Kidney (tissue), 14 donors: ENCODE data around the gene ZMYND19. TPM values are rescaled to one million over a fixed set of nuclear protein-coding genes. Genes with fewer than 3 reads are reported as not detected.

Source experiments
- DNase-seq, 5 donors: peaks; one replicate each; pipeline ENCODE4 v3.0.0-alpha.2; 2013 to 2020
- FAIRE-seq: peaks from 2 replicates; lab custom pipeline; 2012; peaks lifted over from hg19 to GRCh38; lab: Jason Lieb, UNC
- H3K27ac ChIP-seq, 2 donors: one replicate each; pipeline ENCODE4 v1.7.0; 2013; ENCODE audit warnings: low read depth in 2 of 2, low read length in 2 of 2, inconsistent platforms in 1 of 2
- H3K27me3 ChIP-seq: one replicate; pipeline ENCODE4 v1.7.1; 2013; ENCODE audit warnings: low read length, inconsistent platforms; ENCODE audit not compliant: control insufficient read depth, insufficient read depth
- H3K36me3 ChIP-seq, 3 donors: one replicate each; pipeline versions ENCODE4 v1.7.0 to v1.7.1; 2013; ENCODE audit warnings: low read length in 3 of 3, control low read depth in 1 of 3, inconsistent platforms in 1 of 3; ENCODE audit not compliant: insufficient read depth in 3 of 3, control insufficient read depth in 2 of 3
- H3K4me1 ChIP-seq, 3 donors: one replicate each; pipeline versions ENCODE4 v1.7.0 to v1.7.1; 2013; ENCODE audit warnings: low read length in 3 of 3, inconsistent platforms in 1 of 3, low read depth in 1 of 3; ENCODE audit not compliant: control insufficient read depth in 2 of 3, insufficient read depth in 2 of 3
- H3K4me3 ChIP-seq, 3 donors: one replicate each; pipeline versions ENCODE4 v1.7.0 to v1.8.1; 2013; ENCODE audit warnings: low read length in 3 of 3, control low read depth in 1 of 3, inconsistent platforms in 1 of 3
- H3K9ac ChIP-seq, 3 donors: one replicate each; pipeline versions ENCODE4 v1.7.0 to v1.7.1; 2013; ENCODE audit warnings: low read length in 3 of 3, control low read depth in 1 of 3, inconsistent platforms in 1 of 3
- H3K9me3 ChIP-seq, 3 donors: one replicate each; pipeline versions ENCODE4 v1.7.0 to v1.7.1; 2013; ENCODE audit warnings: low read length in 3 of 3, control low read depth in 1 of 3, inconsistent platforms in 1 of 3; ENCODE audit not compliant: control insufficient read depth in 2 of 3, insufficient read depth in 1 of 3
- intact Hi-C: fragments of 100-400 bp; cut with DNase I; formaldehyde crosslinking; loops from one replicate; pipeline ENCODE4 v1.11.1; 2022
- polyA plus RNA-seq: library from polyadenylated mRNA; stranded (reverse); fragments of 350-450 nt; fragmentation: Illumina TruSeq; extraction: RNeasy Lipid Tissue Mini Kit (QIAGEN cat#74804); gene quantifications from one replicate; pipeline ENCODE4 v1.2.3, GENCODE V29; 2014; ENCODE audit warnings: low read depth, low replicate concordance; ENCODE audit not compliant: insufficient read depth
- total RNA-seq: library from RNA; stranded (reverse); fragmentation: NEBNext Ultra II Directional; extraction: Animal tissue kit (Norgen Biotek cat#: 25700); gene quantifications from one replicate; pipeline ENCODE4 v1.2.1, GENCODE V29; 2021
- TF ChIP-seq, protein P1 (sequence below): IDR thresholded peaks from 3 replicates; pipeline ENCODE4 v1.5.1; 2012; ENCODE audit warnings: mild to moderate bottlenecking, moderate library complexity, borderline replicate concordance; ENCODE audit not compliant: insufficient read depth; ENCODE audit errors: extremely low read depth
- donor health status: control.
- donor health status: control.
- donor health status: control.
- donor health status: control.
- donor health status: control.
- donor health status: DM: yes; HTN: yes; CAD: no.
- donor health status: Normal renal cell carcinoma (clear cell type).

ZMYND19 gene
- total and polyA plus RNA-seq, 2 donors from 2014 or later, result 13.5 to 19.1 TPM

GRCh38 chr9:137586854-137587253 lies 3.5 kb downstream of the ZMYND19 start:
- Histone ChIP-seq H3K9me3 (no peaks in the 10 kb centered on the region), H3K9ac (no peak overlapping the region), H3K27ac (no peak overlapping the region), H3K27me3 (no peaks in the 10 kb centered on the region), H3K4me1 (peaks cover 0 to 10% (median 4%) of the 10 kb centered on the region in 3 donors), H3K4me3 (no peak overlapping the region), H3K36me3 (peaks cover 0 to 26% (median 3%) of the 10 kb centered on the region in 3 donors)
- no peak for DNase-seq
- FAIRE-seq, result no peak
- TF ChIP-seq, protein P1, sequence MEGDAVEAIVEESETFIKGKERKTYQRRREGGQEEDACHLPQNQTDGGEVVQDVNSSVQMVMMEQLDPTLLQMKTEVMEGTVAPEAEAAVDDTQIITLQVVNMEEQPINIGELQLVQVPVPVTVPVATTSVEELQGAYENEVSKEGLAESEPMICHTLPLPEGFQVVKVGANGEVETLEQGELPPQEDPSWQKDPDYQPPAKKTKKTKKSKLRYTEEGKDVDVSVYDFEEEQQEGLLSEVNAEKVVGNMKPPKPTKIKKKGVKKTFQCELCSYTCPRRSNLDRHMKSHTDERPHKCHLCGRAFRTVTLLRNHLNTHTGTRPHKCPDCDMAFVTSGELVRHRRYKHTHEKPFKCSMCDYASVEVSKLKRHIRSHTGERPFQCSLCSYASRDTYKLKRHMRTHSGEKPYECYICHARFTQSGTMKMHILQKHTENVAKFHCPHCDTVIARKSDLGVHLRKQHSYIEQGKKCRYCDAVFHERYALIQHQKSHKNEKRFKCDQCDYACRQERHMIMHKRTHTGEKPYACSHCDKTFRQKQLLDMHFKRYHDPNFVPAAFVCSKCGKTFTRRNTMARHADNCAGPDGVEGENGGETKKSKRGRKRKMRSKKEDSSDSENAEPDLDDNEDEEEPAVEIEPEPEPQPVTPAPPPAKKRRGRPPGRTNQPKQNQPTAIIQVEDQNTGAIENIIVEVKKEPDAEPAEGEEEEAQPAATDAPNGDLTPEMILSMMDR, result no peak
- intact Hi-C loops, result no loop called here

DNA sequence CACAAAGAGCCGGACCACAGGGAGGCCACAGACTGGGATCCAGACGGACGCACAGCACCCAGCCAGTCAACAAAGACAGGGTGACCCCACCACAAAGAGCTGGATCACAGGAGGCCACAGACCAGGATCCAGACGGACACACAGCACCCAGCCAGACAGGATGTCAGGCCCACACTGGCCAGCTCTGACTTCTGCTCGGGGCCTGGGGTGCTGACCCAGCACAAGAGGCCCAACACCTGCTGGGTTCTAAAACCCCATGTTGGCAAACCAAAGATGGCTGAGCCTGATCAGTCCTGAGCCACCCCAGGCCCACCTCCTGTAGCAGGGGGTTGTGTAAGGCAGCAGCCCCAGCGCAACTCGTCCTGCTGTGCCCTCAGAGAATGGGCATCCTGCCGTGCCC lies 6.4 kb downstream of the ZMYND19 start:
- Histone ChIP-seq H3K4me1 (peaks cover 0 to 10% (median 0%) of the 10 kb centered on the region in 3 donors), H3K9ac (no peak overlapping the region), H3K27ac (no peak overlapping the region), H3K9me3 (no peaks in the 10 kb centered on the region), H3K4me3 (no peak overlapping the region), H3K27me3 (no peaks in the 10 kb centered on the region), H3K36me3 (peaks cover 0 to 26% (median 3%) of the 10 kb centered on the region in 3 donors)
- TF ChIP-seq, protein P1, result no peak
- intact Hi-C loops, result no loop called here
- FAIRE-seq (no peak), DNase-seq (peak in 1 of 5 donors; percentile 51)

GRCh38 chr9:137583347-137583746 lies 7.0 kb downstream of the ZMYND19 start:
- Histone ChIP-seq H3K27ac (no peak overlapping the region), H3K27me3 (no peaks in the 10 kb centered on the region), H3K36me3 (peaks cover 0 to 26% (median 3%) of the 10 kb centered on the region in 3 donors), H3K9ac (no peak overlapping the region), H3K4me3 (no peak overlapping the region), H3K4me1 (peaks cover 0 to 9% (median 0%) of the 10 kb centered on the region in 3 donors), H3K9me3 (no peaks in the 10 kb centered on the region)
- TF ChIP-seq, protein P1, result no peak
- peak in 1 of 5 donors; percentile 55 for DNase-seq
- intact Hi-C loops, result no loop called here
- no peak for FAIRE-seq

- no peak for FAIRE-seq
- Histone ChIP-seq H3K27me3 (no peaks in the 10 kb centered on the region), H3K27ac (no peak overlapping the region), H3K36me3 (peaks cover 0 to 17% (median 3%) of the 10 kb centered on the region in 3 donors), H3K9me3 (no peaks in the 10 kb centered on the region), H3K9ac (no peak overlapping the region), H3K4me3 (no peak overlapping the region), H3K4me1 (peaks cover 0 to 13% (median 4%) of the 10 kb centered on the region in 3 donors)
- peak in 1 of 5 donors; percentile 51 for DNase-seq
- intact Hi-C loops, result no loop called here
- TF ChIP-seq, protein P1, result no peak
Observed at GRCh38 chr9:137582286-137582860, 7.9 kb downstream of the ZMYND19 start.
